HepG2 (cell line): ENCODE data around the gene MIGA2. TPM values are rescaled to one million over a fixed set of nuclear protein-coding genes. Genes with fewer than 3 reads are reported as not detected.

Experiments
- ATAC-seq: fragments of 200-7000 bp; cut with Tn5 transposase; 3 replicates; pipeline ENCODE4 v1.9.1; 2020; ENCODE audit warnings: mild to moderate bottlenecking, moderate library complexity
- BruUV-seq: library from RNA; stranded (reverse); fragments of 400-500 nt; replicated peaks from 2 replicates; lab custom pipeline; 2021; lab: Mats Ljungman, UMichigan
- CTCF ChIA-PET: fragments of 300-600 bp; formaldehyde crosslinking; extraction: SDS; loops from one replicate; lab custom pipeline; 2021; ENCODE audit warnings: low total read pairs, inconsistent platforms, low intra/inter-chr PET ratio; lab: Yijun Ruan, JAX
- POLR2A ChIA-PET: fragments of 350-600 bp; sonication (Branson Sonifier 250); formaldehyde crosslinking; loops from one replicate; lab custom pipeline; 2020; ENCODE audit warnings: antibody characterized with exemption, inconsistent platforms; lab: Yijun Ruan, JAX
- DNase-seq: peaks from one replicate; pipeline ENCODE4 v3.0.0-alpha.2; 2015; ENCODE audit warnings: low spot score
- FAIRE-seq: peaks from 3 replicates; lab custom pipeline; 2011; peaks lifted over from hg19 to GRCh38; lab: Jason Lieb, UNC
- H2AFZ ChIP-seq: one replicate; pipeline ENCODE4 v1.6.1; 2011; ENCODE audit warnings: low read length, inconsistent platforms
- H3K27ac ChIP-seq: fragments of 300-600 bp; 3 replicates; pipeline ENCODE4 v1.8.0; 2011; ENCODE audit warnings: mixed run types, mild to moderate bottlenecking, mixed read lengths, low read length, inconsistent platforms; ENCODE audit not compliant: insufficient read depth; ENCODE audit errors: extremely low read length
- H3K27me3 ChIP-seq, 2 experiments: fragments of 200-600 bp in 1 of 2; 2 replicates in 1 of 2; 3 replicates in 1 of 2; pipeline versions ENCODE4 v1.6.0 to v1.8.0; 2011; ENCODE audit warnings: low read length in 2 of 2, mild to moderate bottlenecking in 2 of 2, moderate library complexity in 2 of 2, inconsistent platforms in 1 of 2; ENCODE audit not compliant: insufficient read depth in 2 of 2, control insufficient read depth in 1 of 2
- H3K36me3 ChIP-seq, 2 experiments: fragments of 200-600 bp in 1 of 2; replicated peaks in 1 of 2; 2 replicates in 1 of 2; 3 replicates in 1 of 2; pipeline versions ENCODE4 v1.5.1 to v1.8.0; 2011; ENCODE audit warnings: low read length in 2 of 2, inconsistent platforms in 1 of 2; ENCODE audit not compliant: insufficient read depth in 2 of 2, control insufficient read depth in 1 of 2
- H3K4me1 ChIP-seq: 2 replicates; pipeline ENCODE4 v1.5.1; 2012; ENCODE audit warnings: low read length, inconsistent platforms; ENCODE audit not compliant: insufficient read depth
- H3K4me2 ChIP-seq: 2 replicates; pipeline ENCODE4 v1.6.0; 2011; ENCODE audit warnings: low read depth, low read length, inconsistent platforms
- H3K4me3 ChIP-seq, 3 experiments: fragments of 200-600 bp in 1 of 3; sonication (generic), shearing (Covaris generic) in 1 of 3; replicated peaks in 1 of 3; 2 replicates each; pipeline ENCODE4 v1.5.1; 2011 to 2016; ENCODE audit warnings: low read length in 3 of 3, inconsistent platforms in 2 of 3, low read depth in 2 of 3, mild to moderate bottlenecking in 2 of 3, control low read depth in 1 of 3, mixed read lengths in 1 of 3; ENCODE audit not compliant: insufficient read depth in 1 of 3
- H3K79me2 ChIP-seq: one replicate; pipeline ENCODE4 v1.6.1; 2011; ENCODE audit warnings: low read length, inconsistent platforms; ENCODE audit not compliant: insufficient read depth
- H3K9ac ChIP-seq: 2 replicates; pipeline ENCODE4 v1.6.0; 2011; ENCODE audit warnings: mild to moderate bottlenecking, low read depth, low read length, inconsistent platforms; ENCODE audit not compliant: insufficient read depth
- H3K9me3 ChIP-seq: 2 replicates; pipeline ENCODE4 v1.5.1; 2012; ENCODE audit warnings: mild to moderate bottlenecking, low read length
- H4K20me1 ChIP-seq: 2 replicates; pipeline ENCODE4 v1.6.0; 2011; ENCODE audit warnings: inconsistent platforms, mild to moderate bottlenecking, low read length, moderate library complexity; ENCODE audit not compliant: insufficient read depth
- CC2D1A ChIP-seq: sonication (generic); formaldehyde crosslinking; IDR thresholded peaks from 2 replicates; pipeline ENCODE4 v1.8.1; 2023; ENCODE audit warnings: mild to moderate bottlenecking, missing genetic modification reagents
- CHCHD3 ChIP-seq: sonication (generic); formaldehyde crosslinking; IDR thresholded peaks from 2 replicates; pipeline ENCODE4 v1.8.0; 2022; ENCODE audit warnings: mild to moderate bottlenecking, missing genetic modification reagents, moderate library complexity
- DR1 ChIP-seq: sonication (generic); formaldehyde crosslinking; IDR thresholded peaks from 2 replicates; pipeline ENCODE4 v1.8.0; 2021; ENCODE audit warnings: mild to moderate bottlenecking, missing genetic modification reagents, inconsistent platforms
- EEA1 ChIP-seq: sonication (generic); formaldehyde crosslinking; IDR thresholded peaks from 2 replicates; pipeline ENCODE4 v1.5.1; 2020; ENCODE audit warnings: mild to moderate bottlenecking, missing genetic modification reagents, borderline replicate concordance
- ETV5 ChIP-seq: IDR thresholded peaks from 2 replicates; pipeline ENCODE4 v1.6.1; 2018; ENCODE audit warnings: missing biosample characterization, missing genetic modification reagents, inconsistent platforms, borderline replicate concordance
- JUNB ChIP-seq: sonication (generic); formaldehyde crosslinking; IDR thresholded peaks from 2 replicates; pipeline ENCODE4 v1.8.0; 2022; ENCODE audit warnings: missing genetic modification reagents, mild to moderate bottlenecking, borderline replicate concordance
- KMT2A ChIP-seq: sonication (generic); formaldehyde crosslinking; IDR thresholded peaks from 2 replicates; pipeline ENCODE4 v1.4.0; 2020; ENCODE audit warnings: missing genetic modification reagents
- MNT ChIP-seq: fragments of 450-650 bp; IDR thresholded peaks from 2 replicates; pipeline ENCODE4 v1.6.1; 2016
- PHF21A ChIP-seq: sonication (generic); formaldehyde crosslinking; IDR thresholded peaks from 2 replicates; pipeline ENCODE4 v1.5.0; 2020; ENCODE audit warnings: mild to moderate bottlenecking, missing genetic modification reagents
- RAD51 ChIP-seq: fragments of 450-650 bp; IDR thresholded peaks from 2 replicates; pipeline ENCODE4 v1.6.1; 2016; ENCODE audit warnings: borderline replicate concordance
- RFX5 ChIP-seq: IDR thresholded peaks from 2 replicates; pipeline ENCODE4 v1.6.1; 2011; ENCODE audit warnings: low read depth, low read length, improper control_type of control experiment
- SMAD3 ChIP-seq: sonication (generic); formaldehyde crosslinking; IDR thresholded peaks from 2 replicates; pipeline ENCODE4 v1.4.0; 2020; ENCODE audit warnings: missing genetic modification reagents
- SNRNP70 ChIP-seq: fragments of 200-400 bp; formaldehyde crosslinking; IDR thresholded peaks from 2 replicates; pipeline ENCODE4 v1.6.1; 2017; ENCODE audit warnings: mild to moderate bottlenecking, low read depth, low read length, moderate library complexity
- SRSF1 ChIP-seq: fragments of 200-400 bp; formaldehyde crosslinking; optimal IDR thresholded peaks from 2 replicates; pipeline ENCODE3; 2017; ENCODE audit warnings: mild to moderate bottlenecking, low read depth, low read length, moderate library complexity
- U2AF1 ChIP-seq: fragments of 200-400 bp; formaldehyde crosslinking; optimal IDR thresholded peaks from 2 replicates; pipeline ENCODE3; 2017; ENCODE audit warnings: mild to moderate bottlenecking, low read depth, low read length
- ZNF276 ChIP-seq: sonication (generic); formaldehyde crosslinking; IDR thresholded peaks from 2 replicates; pipeline ENCODE4 v1.4.0; 2020; ENCODE audit warnings: mild to moderate bottlenecking, low read depth, missing genetic modification reagents
- ZNF362 ChIP-seq: sonication (generic); formaldehyde crosslinking; IDR thresholded peaks from 2 replicates; pipeline ENCODE4 v1.4.0; 2020; ENCODE audit warnings: missing genetic modification reagents, mild to moderate bottlenecking, borderline replicate concordance
- ZNF441 ChIP-seq: sonication (generic); formaldehyde crosslinking; IDR thresholded peaks from 2 replicates; pipeline ENCODE4 v1.7.0; 2021; ENCODE audit warnings: missing genetic modification reagents, borderline replicate concordance
- ZNF777 ChIP-seq: sonication (generic); formaldehyde crosslinking; IDR thresholded peaks from 2 replicates; pipeline ENCODE4 v1.4.0; 2020; ENCODE audit warnings: missing genetic modification reagents
- ZSCAN31 ChIP-seq: sonication (generic); formaldehyde crosslinking; IDR thresholded peaks from 2 replicates; pipeline ENCODE4 v1.5.0; 2020; ENCODE audit warnings: low read depth, mild to moderate bottlenecking, missing genetic modification reagents
- WGBS: methylation state at CpG from one replicate; pipeline ENCODE4 v1.1.6; 2017; ENCODE audit warnings: low lambda C conversion rate; 5-methylcytosine and 5-hydroxymethylcytosine counted together
- in situ Hi-C: cut with HindIII; loops from 2 replicates; pipeline ENCODE4 v1.10.0; 2017; ENCODE audit warnings: low pct_unique_long_range_greater_than_20kb; ENCODE audit not compliant: extremely low pct_ligation_motif_present
- intact Hi-C: fragments of 100-400 bp; cut with micrococcal nuclease; formaldehyde crosslinking; loops from one replicate; pipeline ENCODE4 v1.10.0; 2022; ENCODE audit not compliant: unreplicated experiment
- polyA plus RNA-seq, 8 experiments: library from polyadenylated mRNA; depleted of rRNA in 3 of 8; stranded (reverse) in 7 of 8; unstranded in 1 of 8; fragments of >200 nt; fragmentation: Illumina TruSeq in 4 of 8; extraction: Trizol in 4 of 8; gene quantifications; 2 replicates each; pipeline versions ENCODE4 v1.2.1 to v1.2.3, GENCODE V29; 2011 to 2016; ENCODE audit warnings: low read depth in 4 of 8, missing spikeins in 1 of 8, mixed read lengths in 1 of 8; ENCODE audit not compliant: insufficient read depth in 1 of 8
- total RNA-seq, 5 experiments: library from RNA; depleted of rRNA; stranded (reverse); fragments of >200 nt; fragmentation: Illumina TruSeq; extraction: Trizol; gene quantifications; 2 replicates each; pipeline ENCODE4 v1.2.3, GENCODE V29; 2016; ENCODE audit warnings: low read depth in 1 of 5

The MIGA2 gene
- total and polyA plus RNA-seq, 2 of the 13 experiments (the other 11 are each of a cell fraction or from before 2014, with no cell fraction given) = 10.8 to 17.1 TPM

GRCh38 chr9:129036241-129036922 lies at the start of gene MIGA2 (continued):
- peak; percentile 32 for TF ChIP-seq MNT
- peak; percentile 87 for TF ChIP-seq PHF21A (CRISPR knock-in tag)
- no peak for TF ChIP-seq U2AF1
- peak; percentile 40; the same call in 1 of the 2 replicates for TF ChIP-seq ETV5 (CRISPR knock-in tag)
- 0 out of 2 replicates have a peak, but pooled peaks have one; percentile 65 for TF ChIP-seq SMAD3 (CRISPR knock-in tag)
- peak; percentile 82 for TF ChIP-seq DR1 (CRISPR knock-in tag)
- TF ChIP-seq ZNF276 (CRISPR knock-in tag) = no peak
- TF ChIP-seq KMT2A = peak; percentile 73

GRCh38 chr9:128986671-128987070 lies 49.8 kb upstream of the MIGA2 start:
- in situ Hi-C loops = no loop called here
- H3K27me3 ChIP-seq = no peaks in the 10 kb centered on the region
- peaks cover 23 to 66% of the 10 kb centered on the region in 2 experiments for H3K36me3 ChIP-seq
- H2AFZ ChIP-seq = no peak overlapping the region
- H3K4me1 ChIP-seq = no peaks in the 10 kb centered on the region
- FAIRE-seq = no peak
- CTCF ChIA-PET = no interaction called here
- H3K9ac ChIP-seq = no peak overlapping the region
- TF ChIP-seq SNRNP70 = no peak
- no peak for TF ChIP-seq ZNF777 (CRISPR knock-in tag)
- TF ChIP-seq JUNB = no peak
- no peak for TF ChIP-seq RAD51
- no peak for TF ChIP-seq CHCHD3
- TF ChIP-seq CC2D1A (CRISPR knock-in tag) = no peak
- no peak for TF ChIP-seq U2AF1
- no peak for TF ChIP-seq EEA1 (CRISPR knock-in tag)
- TF ChIP-seq SRSF1 = no peak
- no peak for TF ChIP-seq RFX5
- TF ChIP-seq ZSCAN31 (CRISPR knock-in tag) = no peak
- no peak for TF ChIP-seq ZNF362 (CRISPR knock-in tag)
- TF ChIP-seq ZNF441 (CRISPR knock-in tag) = no peak
- TF ChIP-seq, all 625 proteins: peak for 0
- H3K4me2 ChIP-seq = no peak overlapping the region
- ATAC-seq (no peak), DNase-seq (no peak)
- no peaks in the 10 kb centered on the region for H3K79me2 ChIP-seq
- H3K27ac ChIP-seq = no peak overlapping the region
- no peak overlapping the region for H3K4me3 ChIP-seq
- POLR2A ChIA-PET = no interaction called here
- intact Hi-C loops = no loop called here
- H4K20me1 ChIP-seq = no peaks in the 10 kb centered on the region
- no TSS peak for BruUV-seq
- no peaks in the 10 kb centered on the region for H3K9me3 ChIP-seq
- WGBS = 98% methylated on average over 5 of the region's 5 CpGs
